Measurements from ENCODE around the gene RIMS3. TPM values are rescaled to one million over a fixed set of nuclear protein-coding genes. Genes with fewer than 3 reads are reported as not detected.

The RIMS3 gene
- total RNA-seq, 1 donor from 2014 or later, result 4.7 TPM

- no peak overlapping the region for H3K4me3 ChIP-seq
- H3K27ac ChIP-seq, result no peak overlapping the region
- no peaks in the 10 kb centered on the region for H3K4me1 ChIP-seq
- no peak for TF ChIP-seq CTCF (IDR thresholded peaks at IDR 0.05)
- no peaks in the 10 kb centered on the region for H3K9me3 ChIP-seq
- DNase-seq (no peak), ATAC-seq (no peak)
- H3K27me3 ChIP-seq, result no peaks in the 10 kb centered on the region
- no peaks in the 10 kb centered on the region for H3K36me3 ChIP-seq
- intact Hi-C loops (cut with DNase I), result no loop called here
Observed at GRCh38 chr1:40651138-40651857, 14.2 kb downstream of the RIMS3 start.

GRCh38 chr1:40650075-40650474, 15.4 kb downstream of the RIMS3 start:
- Histone ChIP-seq H3K27ac (no peak overlapping the region), H3K36me3 (no peaks in the 10 kb centered on the region)

GRCh38 chr1:40649592-40649930, 15.9 kb downstream of the RIMS3 start:
- intact Hi-C loops (cut with DNase I), result no loop called here
- no peaks in the 10 kb centered on the region for H3K4me1 ChIP-seq
- DNase-seq, result no peak
- H3K27ac ChIP-seq, result no peak overlapping the region
- H3K36me3 ChIP-seq, result no peaks in the 10 kb centered on the region
- no peaks in the 10 kb centered on the region for H3K9me3 ChIP-seq
- no peak for ATAC-seq
- no peak overlapping the region for H3K4me3 ChIP-seq
- H3K27me3 ChIP-seq, result no peaks in the 10 kb centered on the region
- TF ChIP-seq CTCF (IDR thresholded peaks at IDR 0.05), result no peak

More at GRCh38 chr1:40650075-40650474, 15.4 kb downstream of the RIMS3 start:
- Histone ChIP-seq H3K4me1 (no peaks in the 10 kb centered on the region), H3K9me3 (no peaks in the 10 kb centered on the region), H3K27me3 (no peaks in the 10 kb centered on the region), H3K4me3 (no peak overlapping the region)
- TF ChIP-seq CTCF (IDR thresholded peaks at IDR 0.05), result no peak
- ATAC-seq, result peak; percentile 42
- no peak for DNase-seq
- intact Hi-C loops (cut with DNase I), result no loop called here

GRCh38 chr1:40648928-40649591, 16.4 kb downstream of the RIMS3 start:
- Histone ChIP-seq H3K4me3 (no peak overlapping the region), H3K9me3 (no peaks in the 10 kb centered on the region), H3K36me3 (no peaks in the 10 kb centered on the region), H3K27me3 (no peaks in the 10 kb centered on the region), H3K27ac (no peak overlapping the region), H3K4me1 (no peaks in the 10 kb centered on the region)
- ATAC-seq (no peak), DNase-seq (no peak)
- no peak for TF ChIP-seq CTCF (IDR thresholded peaks at IDR 0.05)
- intact Hi-C loops (cut with DNase I), result no loop called here

- DNase-seq, result no peak
- Histone ChIP-seq H3K4me3 (no peak overlapping the region), H3K36me3 (no peaks in the 10 kb centered on the region), H3K27me3 (no peaks in the 10 kb centered on the region), H3K9me3 (no peaks in the 10 kb centered on the region), H3K27ac (no peak overlapping the region), H3K4me1 (no peaks in the 10 kb centered on the region)
- TF ChIP-seq CTCF (IDR thresholded peaks at IDR 0.05), result no peak
- intact Hi-C loops (cut with DNase I), result no loop called here
- no peak for ATAC-seq
Observed at GRCh38 chr1:40648200-40648599, 17.3 kb downstream of the RIMS3 start.
